HG03280 (cell line): ENCODE measurements around the gene ARHGAP9.
A peak's percentile ranks its signal among the peaks of the same experiment; 100 is the strongest.

Experiments used
- ATAC-seq: cut with Tn5 transposase; IDR thresholded peaks from one replicate; pipeline ENCODE4 v1.9.1; 2021; ENCODE audit warnings: mild to moderate bottlenecking, moderate library complexity; ENCODE audit not compliant: unreplicated experiment

The ARHGAP9 gene

GRCh38 chr12:57473886-57474285 is 5.8 kb downstream of the ARHGAP9 start:
- no peak for ATAC-seq

GRCh38 chr12:57473392-57473791 is 6.3 kb downstream of the ARHGAP9 start:
- ATAC-seq: no peak

GRCh38 chr12:57472391-57472790 is 7.3 kb downstream of the ARHGAP9 start:
- ATAC-seq: no peak

- ATAC-seq: no peak
These were observed 8.0 kb downstream of the ARHGAP9 start for GRCh38 chr12:57471661-57472060.

- no peak for ATAC-seq
These were observed 8.6 kb downstream of the ARHGAP9 start for GRCh38 chr12:57470970-57471656.

- no peak for ATAC-seq
These were observed 9.2 kb downstream of the ARHGAP9 start for GRCh38 chr12:57470286-57470969.

- no peak for ATAC-seq
These were observed 10.1 kb downstream of the ARHGAP9 start for GRCh38 chr12:57469296-57470164.

GRCh38 chr12:57467915-57468314 is 11.8 kb downstream of the ARHGAP9 start:
- no peak for ATAC-seq

GRCh38 chr12:57467212-57467874 is 12.3 kb downstream of the ARHGAP9 start:
- ATAC-seq: no peak

GRCh38 chr12:57465747-57466505 is 13.7 kb downstream of the ARHGAP9 start:
- no peak for ATAC-seq

GRCh38 chr12:57465030-57465746 is 14.5 kb downstream of the ARHGAP9 start:
- ATAC-seq: no peak

GRCh38 chr12:57464569-57464968 is 15.1 kb downstream of the ARHGAP9 start:
- no peak for ATAC-seq

- no peak for ATAC-seq
These were observed 16.8 kb downstream of the ARHGAP9 start for GRCh38 chr12:57462912-57463253.

- ATAC-seq: peak; percentile 75
These were observed 17.3 kb downstream of the ARHGAP9 start for GRCh38 chr12:57462251-57462911.

GRCh38 chr12:57461917-57462250 is 17.8 kb downstream of the ARHGAP9 start:
- no peak for ATAC-seq

GRCh38 chr12:57461276-57461916 is 18.3 kb downstream of the ARHGAP9 start:
- no peak for ATAC-seq

GRCh38 chr12:57460841-57461275 is 18.8 kb downstream of the ARHGAP9 start:
- no peak for ATAC-seq

- no peak for ATAC-seq
These were observed 19.2 kb downstream of the ARHGAP9 start for GRCh38 chr12:57460468-57460784.
